ENCODE measurements around the gene FAM227B. TPM values are rescaled to one million over a fixed set of nuclear protein-coding genes. Genes with fewer than 3 reads are reported as not detected.

The FAM227B gene
- total RNA-seq, 1 donor from 2014 or later, result 3.8 TPM

DNA sequence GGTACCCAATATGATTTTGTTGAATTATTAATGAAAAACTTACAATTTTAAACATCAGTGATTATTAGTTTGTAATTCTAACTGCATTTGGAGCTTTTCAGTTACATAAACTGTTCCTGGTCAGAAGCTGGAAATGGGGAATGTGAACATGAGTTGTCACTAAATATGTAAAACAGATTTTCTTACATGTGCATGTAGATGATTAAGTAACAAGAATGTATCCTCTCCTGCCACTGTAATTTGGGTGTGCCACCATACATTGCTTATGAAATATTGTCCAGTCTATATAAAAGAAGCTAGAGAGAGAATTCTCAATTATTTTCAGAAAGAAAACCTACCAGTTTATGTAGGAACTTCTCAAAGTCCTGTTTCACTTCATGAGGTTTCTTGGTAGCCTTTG lies 289.2 kb downstream of the FAM227B start:
- TF ChIP-seq, protein P1, sequence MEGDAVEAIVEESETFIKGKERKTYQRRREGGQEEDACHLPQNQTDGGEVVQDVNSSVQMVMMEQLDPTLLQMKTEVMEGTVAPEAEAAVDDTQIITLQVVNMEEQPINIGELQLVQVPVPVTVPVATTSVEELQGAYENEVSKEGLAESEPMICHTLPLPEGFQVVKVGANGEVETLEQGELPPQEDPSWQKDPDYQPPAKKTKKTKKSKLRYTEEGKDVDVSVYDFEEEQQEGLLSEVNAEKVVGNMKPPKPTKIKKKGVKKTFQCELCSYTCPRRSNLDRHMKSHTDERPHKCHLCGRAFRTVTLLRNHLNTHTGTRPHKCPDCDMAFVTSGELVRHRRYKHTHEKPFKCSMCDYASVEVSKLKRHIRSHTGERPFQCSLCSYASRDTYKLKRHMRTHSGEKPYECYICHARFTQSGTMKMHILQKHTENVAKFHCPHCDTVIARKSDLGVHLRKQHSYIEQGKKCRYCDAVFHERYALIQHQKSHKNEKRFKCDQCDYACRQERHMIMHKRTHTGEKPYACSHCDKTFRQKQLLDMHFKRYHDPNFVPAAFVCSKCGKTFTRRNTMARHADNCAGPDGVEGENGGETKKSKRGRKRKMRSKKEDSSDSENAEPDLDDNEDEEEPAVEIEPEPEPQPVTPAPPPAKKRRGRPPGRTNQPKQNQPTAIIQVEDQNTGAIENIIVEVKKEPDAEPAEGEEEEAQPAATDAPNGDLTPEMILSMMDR (IDR thresholded peaks at IDR 0.05; ENCODE audit: unreplicated experiment), result no peak
- no peak for DNase-seq (ENCODE audit: low spot score)
- peaks cover 3% of the 10 kb centered on the region for H3K27me3 Mint-ChIP-seq (ENCODE audit: unreplicated experiment)
- no peaks in the 10 kb centered on the region for H3K4me1 Mint-ChIP-seq (ENCODE audit: unreplicated experiment)
- no peaks in the 10 kb centered on the region for H3K9me3 Mint-ChIP-seq (ENCODE audit: unreplicated experiment)
- H3K4me3 Mint-ChIP-seq (ENCODE audit: unreplicated experiment), result no peak overlapping the region
- H3K27ac Mint-ChIP-seq (ENCODE audit: unreplicated experiment), result no peak overlapping the region
- H3K36me3 Mint-ChIP-seq (ENCODE audit: low read depth, unreplicated experiment), result peaks cover 6% of the 10 kb centered on the region

DNA sequence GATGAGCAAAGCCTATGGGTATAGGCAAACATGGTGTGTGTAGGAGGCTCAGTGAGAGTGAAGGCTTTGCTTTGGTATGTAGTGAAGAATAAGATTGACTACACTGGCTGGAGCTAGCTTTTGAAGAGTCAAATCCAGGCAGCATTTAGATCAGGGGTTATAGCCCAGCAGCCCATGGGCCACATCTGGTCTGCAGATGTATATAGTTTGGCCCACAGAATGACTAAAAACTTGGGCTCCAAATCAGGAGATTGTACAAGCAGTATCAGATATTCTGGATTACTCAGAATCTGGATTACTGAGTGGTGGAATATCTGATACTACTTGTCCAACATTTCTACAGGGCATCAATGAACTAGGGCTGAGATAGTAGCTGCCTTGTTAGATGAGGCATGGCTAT lies 290.5 kb downstream of the FAM227B start:
- Mint-ChIP-seq H3K27ac (ENCODE audit: unreplicated experiment) (no peak overlapping the region), H3K9me3 (ENCODE audit: unreplicated experiment) (no peaks in the 10 kb centered on the region), H3K36me3 (ENCODE audit: low read depth, unreplicated experiment) (peaks cover 3% of the 10 kb centered on the region), H3K27me3 (ENCODE audit: unreplicated experiment) (peaks cover 3% of the 10 kb centered on the region), H3K4me3 (ENCODE audit: unreplicated experiment) (no peak overlapping the region), H3K4me1 (ENCODE audit: unreplicated experiment) (no peaks in the 10 kb centered on the region)
- no peak for DNase-seq (ENCODE audit: low spot score)
- TF ChIP-seq, protein P1 (IDR thresholded peaks at IDR 0.05; ENCODE audit: unreplicated experiment), result no peak

DNA sequence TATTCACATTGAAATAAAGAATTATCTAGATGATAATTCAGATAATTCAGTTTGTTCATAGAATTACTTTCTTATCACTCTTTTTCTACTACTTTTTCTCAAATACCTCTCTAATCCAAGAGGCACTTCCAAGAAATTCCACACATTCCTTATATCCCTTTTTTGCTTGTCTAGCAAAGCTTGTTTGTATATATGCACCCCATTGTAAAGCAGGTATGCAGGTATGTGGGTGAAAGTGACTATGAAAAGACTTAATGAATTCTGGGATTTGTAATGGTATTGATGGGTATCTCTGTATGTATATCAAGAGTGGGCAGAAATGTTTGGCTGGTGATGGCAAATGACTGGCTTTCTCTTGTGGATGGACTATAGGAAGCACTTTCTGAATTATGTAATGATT lies 291.7 kb downstream of the FAM227B start:
- H3K9me3 Mint-ChIP-seq (ENCODE audit: unreplicated experiment), result no peaks in the 10 kb centered on the region
- H3K4me3 Mint-ChIP-seq (ENCODE audit: unreplicated experiment), result no peak overlapping the region
- H3K4me1 Mint-ChIP-seq (ENCODE audit: unreplicated experiment), result no peaks in the 10 kb centered on the region
- H3K27me3 Mint-ChIP-seq (ENCODE audit: unreplicated experiment), result peaks cover 3% of the 10 kb centered on the region
- DNase-seq (ENCODE audit: low spot score), result no peak
- TF ChIP-seq, protein P1 (IDR thresholded peaks at IDR 0.05; ENCODE audit: unreplicated experiment), result no peak
- peaks cover 3% of the 10 kb centered on the region for H3K36me3 Mint-ChIP-seq (ENCODE audit: low read depth, unreplicated experiment)
- H3K27ac Mint-ChIP-seq (ENCODE audit: unreplicated experiment), result no peak overlapping the region

DNA sequence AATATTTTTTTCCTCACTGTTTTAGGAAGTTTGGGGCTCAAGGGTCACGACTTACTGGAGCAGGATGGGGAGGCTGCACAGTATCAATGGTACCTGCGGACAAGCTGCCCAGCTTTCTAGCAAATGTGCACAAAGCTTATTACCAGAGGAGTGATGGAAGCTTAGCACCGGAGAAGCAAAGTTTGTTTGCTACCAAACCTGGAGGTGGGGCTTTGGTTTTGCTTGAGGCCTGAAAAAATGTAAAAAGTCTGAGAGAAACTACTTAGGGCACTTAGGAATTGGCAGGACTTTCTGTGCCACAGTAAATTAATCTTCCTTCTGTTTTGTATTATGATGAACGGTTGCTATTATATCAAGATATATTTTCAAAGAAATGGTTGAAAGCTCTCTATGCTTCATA lies 292.7 kb downstream of the FAM227B start:
- Mint-ChIP-seq H3K4me3 (ENCODE audit: unreplicated experiment) (no peak overlapping the region), H3K4me1 (ENCODE audit: unreplicated experiment) (no peaks in the 10 kb centered on the region), H3K9me3 (ENCODE audit: unreplicated experiment) (no peaks in the 10 kb centered on the region), H3K27ac (ENCODE audit: unreplicated experiment) (no peak overlapping the region), H3K27me3 (ENCODE audit: unreplicated experiment) (peaks cover 3% of the 10 kb centered on the region), H3K36me3 (ENCODE audit: low read depth, unreplicated experiment) (peaks cover 3% of the 10 kb centered on the region)
- no peak for DNase-seq (ENCODE audit: low spot score)
- TF ChIP-seq, protein P1 (IDR thresholded peaks at IDR 0.05; ENCODE audit: unreplicated experiment), result no peak

DNA sequence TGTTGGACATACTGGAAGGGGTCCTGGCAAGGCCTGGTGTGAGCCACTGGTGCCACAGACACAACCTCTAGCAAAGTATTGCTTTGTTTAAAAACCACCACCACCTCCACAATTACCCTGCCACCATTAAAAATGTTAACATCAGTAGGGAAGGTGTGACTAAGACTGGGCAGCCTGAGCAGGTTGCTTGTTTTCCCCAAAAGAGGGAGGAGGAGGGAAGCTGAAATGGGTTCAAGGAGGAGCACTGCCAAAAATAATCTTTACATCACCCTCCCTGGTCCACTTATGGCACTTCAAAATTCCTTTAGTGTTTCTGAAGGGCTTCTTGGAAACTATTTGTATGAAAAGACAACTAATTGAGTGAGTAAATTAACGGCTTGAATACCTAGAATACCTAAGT lies 297.4 kb downstream of the FAM227B start:
- Mint-ChIP-seq H3K27me3 (ENCODE audit: unreplicated experiment) (peaks cover 2% of the 10 kb centered on the region), H3K36me3 (ENCODE audit: low read depth, unreplicated experiment) (peaks cover 32% of the 10 kb centered on the region), H3K27ac (ENCODE audit: unreplicated experiment) (no peak overlapping the region), H3K4me3 (ENCODE audit: unreplicated experiment) (no peak overlapping the region), H3K9me3 (ENCODE audit: unreplicated experiment) (no peaks in the 10 kb centered on the region), H3K4me1 (ENCODE audit: unreplicated experiment) (peaks cover 12% of the 10 kb centered on the region)
- TF ChIP-seq, protein P1 (IDR thresholded peaks at IDR 0.05; ENCODE audit: unreplicated experiment), result no peak
- no peak for DNase-seq (ENCODE audit: low spot score)
